CD4-positive, alpha-beta T cell treated with Interleukin-17A for 1 hour (primary cell): ENCODE results near the gene GNG7.

Experiments
- DNase-seq: peaks from one replicate; pipeline ENCODE4 v3.0.0-alpha.2; 2020

GNG7 gene

GRCh38 chr19:2702170-2703076 lies at the start of gene GNG7:
Gene GNG7, minus strand, starts transcription at chr19:2702694. Its CDS starts 182,006 bp downstream, at chr19:2520688.
- peak; percentile 94 for DNase-seq

GRCh38 chr19:2751438-2751830 lies 48.9 kb upstream of the GNG7 start:
- no peak for DNase-seq

GRCh38 chr19:2750808-2751437 lies 48.4 kb upstream of the GNG7 start:
- no peak for DNase-seq

DNA sequence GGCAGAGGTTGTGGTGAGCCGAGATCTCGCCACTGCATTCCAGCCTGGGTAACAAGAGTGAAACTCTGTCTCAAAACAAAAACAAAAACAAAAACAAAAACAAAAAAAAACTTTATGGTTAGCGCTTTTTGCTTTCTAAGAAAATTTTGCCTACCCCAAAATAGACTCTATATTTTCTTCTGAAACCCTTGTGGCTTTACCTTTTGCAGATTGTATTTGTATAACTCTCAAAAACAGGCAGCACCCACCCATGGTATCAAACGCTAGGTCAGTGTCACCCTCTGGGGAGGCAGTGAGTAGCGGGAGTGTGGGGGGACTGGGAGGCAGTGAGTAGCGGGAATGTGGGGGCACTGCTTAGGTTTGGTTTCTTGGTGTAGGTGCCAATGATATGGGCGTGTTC lies 44.9 kb upstream of the GNG7 start:
- DNase-seq: no peak

DNA sequence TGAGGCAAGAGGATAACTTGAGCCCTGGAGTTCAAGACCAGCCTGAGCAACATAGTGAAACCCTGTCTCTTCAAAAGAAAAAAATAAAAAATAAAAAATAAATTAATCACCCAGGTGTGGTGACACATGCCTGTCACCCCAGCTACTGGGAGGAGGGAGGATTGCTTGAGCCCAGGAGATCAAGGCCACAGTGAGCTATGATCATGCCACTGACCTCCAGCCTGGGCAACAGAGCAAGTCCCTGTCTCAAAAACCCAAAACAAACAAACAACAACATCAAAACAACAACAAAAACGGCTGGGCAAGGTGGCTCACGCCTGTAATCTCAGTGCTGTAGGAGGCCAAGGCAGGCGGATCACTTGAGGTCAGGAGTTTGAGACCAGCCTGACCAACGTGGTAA lies 41.6 kb upstream of the GNG7 start:
- DNase-seq: no peak

GRCh38 chr19:2743099-2743498 lies 40.6 kb upstream of the GNG7 start:
- DNase-seq: no peak

- no peak for DNase-seq
Observed at GRCh38 chr19:2740314-2740656, 37.8 kb upstream of the GNG7 start.

- DNase-seq: peak; percentile 99
Observed at GRCh38 chr19:2739602-2740313, 37.3 kb upstream of the GNG7 start, which contains the start of gene SLC39A3. Gene SLC39A3, minus strand, starts transcription at chr19:2740017. Its CDS starts 2,760 bp downstream, at chr19:2737257.

DNA sequence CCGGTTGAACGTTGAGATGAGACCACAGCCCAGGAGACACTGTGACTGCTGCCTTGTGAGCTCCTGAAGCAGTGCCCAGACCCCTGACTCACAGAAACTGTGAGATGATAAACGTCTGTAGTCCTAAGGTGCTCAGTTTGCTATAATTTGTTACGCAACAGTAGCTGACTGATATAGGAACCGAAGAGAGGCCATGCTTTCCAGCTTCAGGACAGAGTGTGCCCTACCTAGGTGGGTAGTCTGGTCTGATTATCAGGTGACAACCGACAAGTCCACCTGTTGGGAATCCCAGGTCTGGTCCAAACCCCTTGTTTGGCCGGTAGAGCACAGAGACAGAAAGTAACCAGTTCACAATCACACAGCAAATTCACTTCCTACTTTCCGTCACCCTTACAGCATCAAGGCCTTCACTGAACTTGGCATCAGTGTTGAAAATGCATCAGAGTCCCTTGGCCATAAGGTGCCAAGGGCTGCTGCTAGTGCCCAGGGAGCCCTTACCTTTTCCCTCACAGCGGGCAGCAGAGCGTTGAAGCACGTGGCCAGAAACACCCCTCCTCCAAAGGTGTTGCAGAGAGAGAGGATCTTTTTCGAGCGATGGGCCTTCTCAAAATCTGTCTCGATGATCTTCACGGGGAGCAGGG lies 34.2 kb upstream of the GNG7 start:
- no peak for DNase-seq

DNA sequence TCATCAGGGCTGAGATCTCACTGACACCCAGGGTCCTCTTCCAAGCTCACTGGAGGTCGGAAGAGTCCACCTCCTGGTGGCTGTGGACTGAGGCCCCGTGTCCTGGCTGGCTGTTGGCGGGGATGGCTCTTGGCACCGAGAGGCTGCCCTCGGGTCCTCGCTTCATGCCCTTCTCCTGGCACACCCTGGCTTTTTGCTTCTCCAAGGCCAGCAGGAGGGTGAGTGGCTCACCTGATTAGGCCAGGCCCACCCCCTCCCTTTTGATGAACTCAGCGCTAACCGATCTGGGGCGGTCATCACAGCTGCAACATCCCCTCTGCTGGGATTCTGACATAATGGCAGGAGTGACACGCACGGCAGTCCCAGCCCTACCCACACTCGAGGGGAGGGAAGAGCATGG lies 32.9 kb upstream of the GNG7 start:
- no peak for DNase-seq

DNA sequence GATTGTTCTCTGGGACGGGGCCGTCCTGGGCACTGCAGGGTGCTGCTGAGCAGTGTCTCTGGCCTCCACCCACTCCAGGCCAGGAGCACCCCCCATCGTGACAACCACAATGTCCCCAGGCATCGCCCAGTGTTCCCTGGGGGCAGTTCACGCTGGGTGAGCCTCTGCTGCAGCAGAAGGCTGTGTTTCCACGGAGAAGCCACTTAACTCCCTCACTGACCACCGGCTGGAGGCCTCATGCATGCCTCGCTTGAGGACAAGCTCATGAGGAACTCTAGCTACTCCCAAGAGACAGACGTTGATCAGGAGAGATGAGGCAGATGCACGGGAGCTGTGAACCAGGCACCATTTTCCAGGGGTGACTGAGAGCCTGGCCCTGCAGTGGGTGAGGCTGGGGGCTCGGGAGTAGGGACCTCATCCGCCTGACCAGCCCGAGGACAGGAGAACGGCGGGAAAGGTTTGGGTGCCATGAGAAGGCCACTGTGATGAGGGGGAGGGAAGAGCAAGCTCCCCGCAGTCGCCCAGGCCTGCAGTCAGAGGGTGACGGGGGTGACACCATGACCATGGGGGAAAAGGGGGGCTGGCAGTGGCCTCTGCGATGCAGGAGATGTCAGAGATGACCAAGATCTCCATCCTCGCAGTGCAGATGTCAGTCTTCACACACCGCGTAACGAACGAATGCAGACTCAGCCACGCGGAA lies 32.2 kb upstream of the GNG7 start:
- DNase-seq: no peak

- no peak for DNase-seq
Observed at GRCh38 chr19:2733930-2734588, 31.6 kb upstream of the GNG7 start.

DNA sequence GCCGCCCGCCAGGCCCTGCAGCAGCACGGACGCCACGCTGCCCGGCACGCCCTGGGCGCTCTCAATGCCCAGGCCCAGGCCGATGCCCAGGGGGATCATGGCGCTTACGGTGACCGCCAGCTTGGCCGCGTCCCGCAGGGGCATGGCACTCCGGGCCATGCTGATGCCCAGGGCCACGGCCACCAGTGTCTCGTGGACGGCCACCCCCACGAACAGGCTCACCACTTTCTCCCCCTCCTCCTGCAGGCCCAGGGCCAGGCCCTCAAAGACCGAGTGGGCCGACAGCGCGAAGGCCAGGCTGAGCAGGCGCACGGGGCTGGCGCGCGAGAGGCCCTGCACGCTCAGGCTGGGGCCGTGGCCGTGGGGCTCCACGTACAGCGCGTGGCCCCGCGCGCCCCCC lies 30.4 kb upstream of the GNG7 start:
- no peak for DNase-seq

GRCh38 chr19:2732157-2732725 lies 29.7 kb upstream of the GNG7 start:
- DNase-seq: no peak

DNA sequence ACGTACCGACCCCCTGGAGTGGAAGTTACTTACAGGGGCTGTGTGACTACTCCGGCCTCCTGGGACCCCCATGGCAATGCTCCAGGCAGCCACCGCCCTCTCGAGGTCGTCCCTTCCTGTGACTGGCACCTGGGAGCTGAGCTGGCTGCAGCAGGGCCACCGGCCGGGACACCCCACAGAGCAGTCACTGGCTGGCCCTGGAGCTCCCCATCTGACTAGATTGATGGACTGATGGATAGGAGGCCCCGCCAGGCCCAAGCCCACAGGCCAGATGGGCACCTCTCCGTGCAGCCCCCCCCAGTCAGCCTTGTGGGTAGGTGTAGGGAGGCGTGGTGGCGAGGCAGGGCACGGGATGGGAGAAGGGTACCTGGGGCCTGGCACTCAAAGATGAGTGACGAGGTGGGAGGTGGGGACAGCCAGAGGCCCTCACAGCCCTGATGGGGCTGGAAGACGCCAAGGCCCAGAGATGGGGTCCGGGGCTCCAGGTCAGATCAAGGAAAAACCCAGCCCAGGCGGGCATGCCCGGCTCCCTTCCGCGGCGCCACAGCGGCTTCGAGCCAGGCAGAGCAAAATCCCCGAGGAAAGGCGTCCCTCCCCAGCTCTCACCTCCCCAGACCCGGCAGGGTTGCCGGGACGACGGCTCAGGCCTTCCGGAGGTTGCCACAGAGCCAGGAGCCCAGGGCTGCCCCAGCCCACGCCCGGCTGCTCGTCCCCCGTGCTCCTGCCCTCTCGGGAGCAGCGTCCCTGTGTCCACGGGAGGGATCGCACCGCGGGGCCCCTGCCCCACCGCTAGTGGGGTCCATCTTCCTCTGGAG lies 28.9 kb upstream of the GNG7 start:
- no peak for DNase-seq

DNA sequence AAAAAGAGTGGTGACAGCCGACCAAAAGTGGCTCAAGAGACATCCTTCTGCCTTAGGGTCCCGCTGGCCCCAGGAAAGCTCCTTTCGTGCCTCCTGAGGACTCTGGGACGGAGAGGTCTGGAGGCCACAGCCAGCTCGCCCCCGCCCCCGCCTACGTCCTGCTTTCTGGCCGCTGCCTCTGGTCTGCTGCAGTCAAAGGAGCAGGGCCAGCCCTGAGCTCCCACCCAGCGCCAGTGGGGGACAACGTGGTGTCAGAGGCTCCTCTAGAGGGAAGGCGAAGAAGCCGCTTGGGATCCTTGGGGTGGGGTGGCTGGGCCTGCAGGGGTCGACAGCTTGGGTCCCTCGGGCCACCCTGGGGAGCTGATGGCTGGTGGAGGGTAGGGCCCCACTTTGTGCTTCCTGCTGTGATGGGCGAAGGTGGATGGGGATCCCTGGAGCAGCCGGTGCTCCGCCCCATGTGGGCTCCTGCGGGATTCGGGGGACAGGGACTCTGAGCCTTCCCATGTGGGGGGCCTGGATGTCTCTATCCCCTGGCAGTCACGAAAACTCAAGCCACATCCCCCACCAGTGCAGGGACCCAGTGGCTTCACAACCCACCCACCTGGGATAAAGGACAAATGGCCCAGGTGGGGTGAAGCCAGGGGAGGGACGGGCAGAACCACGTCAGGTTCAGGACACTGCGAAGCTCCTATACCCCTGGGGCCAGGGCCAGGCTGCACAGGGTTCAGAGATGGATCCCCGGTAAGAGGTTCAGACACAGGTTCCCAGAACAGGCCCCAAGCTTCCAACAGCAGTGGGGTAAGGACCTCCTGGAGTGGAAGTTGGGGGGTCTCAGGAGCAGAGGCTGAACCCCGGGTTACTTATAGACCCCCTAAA lies 27.7 kb upstream of the GNG7 start:
- DNase-seq: no peak

- DNase-seq: no peak
Observed at GRCh38 chr19:2728783-2729387, 26.4 kb upstream of the GNG7 start.

GRCh38 chr19:2727640-2727944 lies 25.1 kb upstream of the GNG7 start:
- DNase-seq: no peak

- DNase-seq: no peak
Observed at GRCh38 chr19:2726904-2727639, 24.6 kb upstream of the GNG7 start.
